D721Med (cell line): ENCODE measurements around the gene HTR3C.
"Not testable (repeated sequence)": the region's sequence is repeated elsewhere in the genome, so short reads cannot be mapped to it uniquely, and the experiment has no call there.

ENCODE experiments used
- DNase-seq: peaks from one replicate; pipeline ENCODE4 v3.0.0; 2011; ENCODE audit warnings: low spot score; ENCODE audit not compliant: insufficient read length
- FAIRE-seq: peaks from 2 replicates; lab custom pipeline; 2011; peaks lifted over from hg19 to GRCh38; lab: Jason Lieb, UNC
- TF ChIP-seq, protein P1 (sequence below): IDR thresholded peaks from 2 replicates; pipeline ENCODE4 v1.5.1; 2012; ENCODE audit warnings: mild to moderate bottlenecking, control low read depth; ENCODE audit not compliant: insufficient read depth; ENCODE audit errors: missing control alignments

HTR3C gene

GRCh38 chr3:184018424-184018973 is 34.3 kb upstream of the HTR3C start:
- TF ChIP-seq, protein P1, sequence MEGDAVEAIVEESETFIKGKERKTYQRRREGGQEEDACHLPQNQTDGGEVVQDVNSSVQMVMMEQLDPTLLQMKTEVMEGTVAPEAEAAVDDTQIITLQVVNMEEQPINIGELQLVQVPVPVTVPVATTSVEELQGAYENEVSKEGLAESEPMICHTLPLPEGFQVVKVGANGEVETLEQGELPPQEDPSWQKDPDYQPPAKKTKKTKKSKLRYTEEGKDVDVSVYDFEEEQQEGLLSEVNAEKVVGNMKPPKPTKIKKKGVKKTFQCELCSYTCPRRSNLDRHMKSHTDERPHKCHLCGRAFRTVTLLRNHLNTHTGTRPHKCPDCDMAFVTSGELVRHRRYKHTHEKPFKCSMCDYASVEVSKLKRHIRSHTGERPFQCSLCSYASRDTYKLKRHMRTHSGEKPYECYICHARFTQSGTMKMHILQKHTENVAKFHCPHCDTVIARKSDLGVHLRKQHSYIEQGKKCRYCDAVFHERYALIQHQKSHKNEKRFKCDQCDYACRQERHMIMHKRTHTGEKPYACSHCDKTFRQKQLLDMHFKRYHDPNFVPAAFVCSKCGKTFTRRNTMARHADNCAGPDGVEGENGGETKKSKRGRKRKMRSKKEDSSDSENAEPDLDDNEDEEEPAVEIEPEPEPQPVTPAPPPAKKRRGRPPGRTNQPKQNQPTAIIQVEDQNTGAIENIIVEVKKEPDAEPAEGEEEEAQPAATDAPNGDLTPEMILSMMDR: no peak
- DNase-seq (no peak), FAIRE-seq (no peak)

- no peak for DNase-seq
- TF ChIP-seq, protein P1: no peak
- FAIRE-seq: no peak
These were observed 30.5 kb upstream of the HTR3C start for GRCh38 chr3:184022323-184022722.

DNA sequence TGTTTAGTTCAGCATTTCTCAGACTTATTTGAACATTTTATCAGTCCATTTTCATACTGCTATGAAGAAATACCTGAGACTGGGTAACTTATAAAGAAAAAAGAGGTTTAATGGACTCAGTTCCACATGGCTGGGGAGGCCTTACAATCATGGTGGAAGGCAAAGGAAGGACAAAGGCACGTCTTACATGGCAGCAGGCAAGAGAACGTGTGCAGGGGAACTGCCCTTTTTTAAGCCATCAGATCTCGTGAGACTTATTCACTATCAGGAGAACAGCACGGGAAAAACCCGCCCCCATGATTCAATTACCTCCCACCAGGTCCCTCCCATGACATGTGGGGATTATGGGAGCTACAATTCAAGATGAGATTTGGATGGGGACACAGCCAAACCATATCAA is 27.6 kb upstream of the HTR3C start:
- not testable (repeated sequence) for FAIRE-seq, DNase-seq

GRCh38 chr3:184028275-184028890 is 24.5 kb upstream of the HTR3C start:
- not testable (repeated sequence) for FAIRE-seq, DNase-seq

DNA sequence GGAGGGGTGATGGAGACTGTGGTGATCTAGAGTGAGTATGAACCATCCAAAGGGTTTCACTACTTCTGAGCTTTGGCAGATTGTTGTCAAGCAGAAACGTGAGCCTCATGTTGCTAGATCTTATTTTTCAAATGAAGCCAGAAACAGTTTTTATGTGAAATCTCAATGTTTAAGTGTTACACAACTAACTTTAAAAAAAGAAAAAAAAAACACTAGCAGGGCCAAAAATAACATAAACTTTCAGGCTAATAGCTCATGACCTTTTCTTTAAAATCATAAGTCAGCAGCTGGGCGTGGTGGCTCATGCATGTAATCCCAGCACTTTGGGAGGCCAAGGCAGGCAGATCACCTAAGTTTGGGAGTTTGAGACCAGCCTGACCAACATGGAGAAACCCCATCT is 23.4 kb upstream of the HTR3C start:
- no peak for FAIRE-seq
- TF ChIP-seq, protein P1: no peak
- no peak for DNase-seq

- TF ChIP-seq, protein P1: no peak
- DNase-seq (no peak), FAIRE-seq (no peak)
These were observed 22.3 kb upstream of the HTR3C start for GRCh38 chr3:184030536-184030935.

- DNase-seq: no peak
These were observed 21.6 kb upstream of the HTR3C start, which contains the start of gene HTR3D for GRCh38 chr3:184031187-184031792. TSS of gene HTR3D (plus strand) at chr3:184031742. CDS start at chr3:184031742, 0 bp downstream.

DNA sequence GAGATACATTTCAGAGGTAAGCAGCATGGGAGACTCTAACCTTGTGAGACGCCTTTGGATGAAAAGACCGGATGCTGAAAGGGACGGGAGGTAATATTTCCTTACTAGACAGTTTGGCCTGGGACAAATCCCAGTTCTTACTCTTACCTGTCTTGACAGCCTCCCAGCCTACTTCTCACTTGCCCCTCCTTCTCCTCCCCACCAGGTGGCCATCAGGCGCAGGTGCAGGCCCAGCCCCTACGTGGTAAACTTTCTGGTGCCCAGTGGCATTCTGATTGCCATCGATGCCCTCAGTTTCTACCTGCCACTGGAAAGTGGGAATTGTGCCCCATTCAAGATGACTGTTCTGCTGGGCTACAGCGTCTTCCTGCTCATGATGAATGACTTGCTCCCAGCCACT is 15.0 kb upstream of the HTR3C start:
- TF ChIP-seq, protein P1: no peak
- DNase-seq: no peak
- no peak for FAIRE-seq

More at GRCh38 chr3:184031187-184031792, 21.6 kb upstream of the HTR3C start, which contains the start of gene HTR3D:
- no peak for FAIRE-seq
- TF ChIP-seq, protein P1: no peak

DNA sequence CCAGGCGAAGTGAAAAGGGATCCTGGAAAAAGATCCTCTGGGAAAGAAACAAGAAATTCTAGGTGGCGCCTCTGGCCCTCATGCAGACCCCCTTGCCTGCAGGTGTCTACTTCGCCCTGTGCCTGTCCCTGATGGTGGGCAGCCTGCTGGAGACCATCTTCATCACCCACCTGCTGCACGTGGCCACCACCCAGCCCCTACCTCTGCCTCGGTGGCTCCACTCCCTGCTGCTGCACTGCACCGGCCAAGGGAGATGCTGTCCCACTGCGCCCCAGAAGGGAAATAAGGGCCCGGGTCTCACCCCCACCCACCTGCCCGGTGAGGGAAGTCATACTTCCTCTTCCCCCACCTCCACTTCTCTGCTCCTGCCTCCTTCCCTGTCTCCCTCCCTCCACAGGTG is 14.5 kb upstream of the HTR3C start:
- FAIRE-seq, DNase-seq: not testable (repeated sequence)
